ENCODE measurements around the gene SGSM1.

Gene SGSM1

GRCh38 chr22:24801901-24802465, 4.0 kb upstream of the SGSM1 start:
- Histone ChIP-seq H2AFZ (ENCODE audit: low read length) (no peak overlapping the region), H4K20me1 (ENCODE audit: insufficient read depth, low read length, poor library complexity, severe bottlenecking) (no peaks in the 10 kb centered on the region), H3K79me2 (ENCODE audit: insufficient read depth, low read length) (no peaks in the 10 kb centered on the region), H3K27me3 (ENCODE audit: insufficient read depth, low read length, poor library complexity, severe bottlenecking) (no peaks in the 10 kb centered on the region), H3K4me3 (ENCODE audit: low read length, poor library complexity, severe bottlenecking) (no peak overlapping the region), H3K9me2 (replicated peaks; ENCODE audit: low read depth, low read length) (no peaks in the 10 kb centered on the region), H3K4me1 (ENCODE audit: insufficient read depth, low read length, poor library complexity, severe bottlenecking) (no peaks in the 10 kb centered on the region), H3F3A (ENCODE audit: low read depth) (no peaks in the 10 kb centered on the region), H3K36me3 (ENCODE audit: insufficient read depth, low read length) (no peaks in the 10 kb centered on the region), H3K9ac (ENCODE audit: low read depth, low read length, poor library complexity, severe bottlenecking) (no peak overlapping the region), H3K9me3 (ENCODE audit: insufficient read depth, low read depth, low read length) (no peaks in the 10 kb centered on the region), H3K4me2 (ENCODE audit: low read depth, low read length, poor library complexity, severe bottlenecking) (no peak overlapping the region)
- no peak for TF ChIP-seq CTCF (conservative IDR thresholded peaks at IDR 0.05; ENCODE audit: low read length)
- no peak for TF ChIP-seq EZH2phosphoT487 (IDR thresholded peaks at IDR 0.05; ENCODE audit: borderline replicate concordance)

GRCh38 chr22:24803064-24803542, 2.9 kb upstream of the SGSM1 start:
- Histone ChIP-seq H4K20me1 (ENCODE audit: insufficient read depth, low read length, poor library complexity, severe bottlenecking) (no peaks in the 10 kb centered on the region), H3K27me3 (ENCODE audit: insufficient read depth, low read length, poor library complexity, severe bottlenecking) (no peaks in the 10 kb centered on the region), H3K4me3 (ENCODE audit: low read length, poor library complexity, severe bottlenecking) (no peak overlapping the region), H3F3A (ENCODE audit: low read depth) (no peaks in the 10 kb centered on the region), H2AFZ (ENCODE audit: low read length) (no peak overlapping the region), H3K9me2 (replicated peaks; ENCODE audit: low read depth, low read length) (no peaks in the 10 kb centered on the region), H3K36me3 (ENCODE audit: insufficient read depth, low read length) (no peaks in the 10 kb centered on the region), H3K4me2 (ENCODE audit: low read depth, low read length, poor library complexity, severe bottlenecking) (no peak overlapping the region), H3K9me3 (ENCODE audit: insufficient read depth, low read depth, low read length) (no peaks in the 10 kb centered on the region), H3K79me2 (ENCODE audit: insufficient read depth, low read length) (no peaks in the 10 kb centered on the region), H3K4me1 (ENCODE audit: insufficient read depth, low read length, poor library complexity, severe bottlenecking) (no peaks in the 10 kb centered on the region), H3K9ac (ENCODE audit: low read depth, low read length, poor library complexity, severe bottlenecking) (no peak overlapping the region)
- TF ChIP-seq EZH2phosphoT487 (IDR thresholded peaks at IDR 0.05; ENCODE audit: borderline replicate concordance) (no peak), CTCF (conservative IDR thresholded peaks at IDR 0.05; ENCODE audit: low read length) (peak; percentile 92)

GRCh38 chr22:24806663-24807001, 621 bp downstream of the SGSM1 start:
- Histone ChIP-seq H2AFZ (ENCODE audit: low read length) (no peak overlapping the region), H3K36me3 (ENCODE audit: insufficient read depth, low read length) (no peaks in the 10 kb centered on the region), H3K4me3 (ENCODE audit: low read length, poor library complexity, severe bottlenecking) (no peak overlapping the region), H3K9ac (ENCODE audit: low read depth, low read length, poor library complexity, severe bottlenecking) (no peak overlapping the region), H3F3A (ENCODE audit: low read depth) (no peaks in the 10 kb centered on the region), H3K27me3 (ENCODE audit: insufficient read depth, low read length, poor library complexity, severe bottlenecking) (no peaks in the 10 kb centered on the region), H3K4me2 (ENCODE audit: low read depth, low read length, poor library complexity, severe bottlenecking) (no peak overlapping the region), H3K9me3 (ENCODE audit: insufficient read depth, low read depth, low read length) (no peaks in the 10 kb centered on the region), H3K79me2 (ENCODE audit: insufficient read depth, low read length) (no peaks in the 10 kb centered on the region), H4K20me1 (ENCODE audit: insufficient read depth, low read length, poor library complexity, severe bottlenecking) (no peaks in the 10 kb centered on the region), H3K4me1 (ENCODE audit: insufficient read depth, low read length, poor library complexity, severe bottlenecking) (no peaks in the 10 kb centered on the region), H3K9me2 (replicated peaks; ENCODE audit: low read depth, low read length) (no peaks in the 10 kb centered on the region)
- TF ChIP-seq CTCF (conservative IDR thresholded peaks at IDR 0.05; ENCODE audit: low read length): no peak
- TF ChIP-seq EZH2phosphoT487 (IDR thresholded peaks at IDR 0.05; ENCODE audit: borderline replicate concordance): no peak
